Measurements from ENCODE around the gene XYLT1. TPM values are rescaled to one million over a fixed set of nuclear protein-coding genes. Genes with fewer than 3 reads are reported as not detected.
A peak's percentile ranks its signal among the peaks of the same experiment; 100 is the strongest.
"Not testable (repeated sequence)": the region's sequence is repeated elsewhere in the genome, so short reads cannot be mapped to it uniquely, and the experiment has no call there.

Gene XYLT1
- polyA plus RNA-seq, 1 donor, result 9.9 TPM

- Histone ChIP-seq H3K9me3 (ENCODE audit: control insufficient read depth, low read depth, low read length) (no peaks in the 10 kb centered on the region), H3K27ac (ENCODE audit: low read length) (no peak overlapping the region), H3K4me3 (ENCODE audit: low read length) (no peak overlapping the region), H3K4me1 (ENCODE audit: control insufficient read depth, insufficient read depth, low read length) (no peaks in the 10 kb centered on the region), H3K27me3 (ENCODE audit: control insufficient read depth, insufficient read depth, low read length) (no peaks in the 10 kb centered on the region), H3K36me3 (ENCODE audit: control insufficient read depth, insufficient read depth, low read length) (peaks cover 3% of the 10 kb centered on the region)
- peak in 1 of 2 donors; percentile 40 for DNase-seq
- WGBS (ENCODE audit: insufficient coverage, low lambda C conversion rate), result no CpG with 5 or more reads among the region's 14 CpGs
Measured at GRCh38 chr16:17416461-17417311, 54.1 kb downstream of the XYLT1 start.

GRCh38 chr16:17414916-17415315, 55.8 kb downstream of the XYLT1 start:
- Histone ChIP-seq H3K36me3 (ENCODE audit: control insufficient read depth, insufficient read depth, low read length) (peaks cover 3% of the 10 kb centered on the region), H3K27me3 (ENCODE audit: control insufficient read depth, insufficient read depth, low read length) (no peaks in the 10 kb centered on the region), H3K4me3 (ENCODE audit: low read length) (no peak overlapping the region), H3K9me3 (ENCODE audit: control insufficient read depth, low read depth, low read length) (no peaks in the 10 kb centered on the region), H3K4me1 (ENCODE audit: control insufficient read depth, insufficient read depth, low read length) (no peaks in the 10 kb centered on the region), H3K27ac (ENCODE audit: low read length) (no peak overlapping the region)
- WGBS (ENCODE audit: insufficient coverage, low lambda C conversion rate), result no CpG with 5 or more reads among the region's 8 CpGs
- no peak for DNase-seq

DNA sequence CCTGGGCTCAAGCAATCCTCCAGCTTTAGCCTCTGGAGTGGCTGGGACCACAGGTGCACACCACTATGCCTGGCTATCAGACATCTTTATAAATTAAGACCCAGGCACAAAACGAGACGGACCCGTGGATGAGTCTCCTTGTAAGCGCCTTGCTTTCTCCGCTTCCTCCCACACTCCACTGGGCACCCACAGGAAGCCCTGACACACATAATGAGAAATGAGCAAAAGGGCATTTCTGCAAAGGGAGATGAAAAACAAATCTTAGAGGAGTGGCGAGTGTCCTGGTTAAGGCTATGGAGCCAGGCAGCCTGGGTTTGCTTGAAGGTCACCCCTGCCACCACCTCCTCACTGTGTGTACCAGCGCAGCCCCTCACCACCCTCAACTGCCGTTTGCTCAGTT, 56.3 kb downstream of the XYLT1 start:
- Histone ChIP-seq H3K27ac (ENCODE audit: low read length) (no peak overlapping the region), H3K27me3 (ENCODE audit: control insufficient read depth, insufficient read depth, low read length) (no peaks in the 10 kb centered on the region), H3K4me3 (ENCODE audit: low read length) (no peak overlapping the region), H3K4me1 (ENCODE audit: control insufficient read depth, insufficient read depth, low read length) (no peaks in the 10 kb centered on the region), H3K9me3 (ENCODE audit: control insufficient read depth, low read depth, low read length) (no peaks in the 10 kb centered on the region), H3K36me3 (ENCODE audit: control insufficient read depth, insufficient read depth, low read length) (peaks cover 3% of the 10 kb centered on the region)
- WGBS (ENCODE audit: insufficient coverage, low lambda C conversion rate), result no CpG with 5 or more reads among the region's 8 CpGs
- no peak for DNase-seq

DNA sequence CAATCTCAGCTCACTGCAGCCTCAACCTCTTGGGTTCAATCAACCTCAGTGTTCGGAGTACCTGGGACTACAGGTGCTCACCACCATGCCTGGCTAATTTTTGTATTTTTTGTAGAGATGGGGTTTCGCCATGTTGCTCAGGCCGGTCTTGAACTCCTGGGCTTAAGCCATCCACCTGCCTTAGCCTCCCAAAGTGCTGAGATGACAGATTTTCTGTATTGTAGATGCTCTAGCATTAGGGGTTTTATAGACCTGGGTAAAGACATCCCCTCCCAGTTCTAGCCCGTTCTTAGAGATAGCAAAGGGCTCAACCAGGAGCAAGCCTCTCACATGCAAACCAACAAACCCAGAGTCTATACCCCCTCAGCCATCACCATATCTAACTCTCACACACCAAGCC, 57.3 kb downstream of the XYLT1 start:
- no peak overlapping the region for H3K4me3 ChIP-seq (ENCODE audit: low read length)
- no CpG with 5 or more reads among the region's 4 CpGs for WGBS (ENCODE audit: insufficient coverage, low lambda C conversion rate)
- no peak for DNase-seq
- no peaks in the 10 kb centered on the region for H3K4me1 ChIP-seq (ENCODE audit: control insufficient read depth, insufficient read depth, low read length)
- peaks cover 3% of the 10 kb centered on the region for H3K36me3 ChIP-seq (ENCODE audit: control insufficient read depth, insufficient read depth, low read length)
- no peak overlapping the region for H3K27ac ChIP-seq (ENCODE audit: low read length)
- no peaks in the 10 kb centered on the region for H3K27me3 ChIP-seq (ENCODE audit: control insufficient read depth, insufficient read depth, low read length)
- no peaks in the 10 kb centered on the region for H3K9me3 ChIP-seq (ENCODE audit: control insufficient read depth, low read depth, low read length)

GRCh38 chr16:17412791-17413190, 58.0 kb downstream of the XYLT1 start:
- H3K27ac ChIP-seq (ENCODE audit: low read length), result no peak overlapping the region
- H3K27me3 ChIP-seq (ENCODE audit: control insufficient read depth, insufficient read depth, low read length), result no peaks in the 10 kb centered on the region
- peaks cover 3% of the 10 kb centered on the region for H3K36me3 ChIP-seq (ENCODE audit: control insufficient read depth, insufficient read depth, low read length)
- no peaks in the 10 kb centered on the region for H3K4me1 ChIP-seq (ENCODE audit: control insufficient read depth, insufficient read depth, low read length)
- no peak overlapping the region for H3K4me3 ChIP-seq (ENCODE audit: low read length)
- H3K9me3 ChIP-seq (ENCODE audit: control insufficient read depth, low read depth, low read length), result no peaks in the 10 kb centered on the region
- no CpG with 5 or more reads among the region's 5 CpGs for WGBS (ENCODE audit: insufficient coverage, low lambda C conversion rate)
- no peak for DNase-seq

- H3K9me3 ChIP-seq (ENCODE audit: control insufficient read depth, low read depth, low read length), result no peaks in the 10 kb centered on the region
- peaks cover 3% of the 10 kb centered on the region for H3K36me3 ChIP-seq (ENCODE audit: control insufficient read depth, insufficient read depth, low read length)
- no peak overlapping the region for H3K27ac ChIP-seq (ENCODE audit: low read length)
- WGBS (ENCODE audit: insufficient coverage, low lambda C conversion rate), result no CpG with 5 or more reads among the region's 7 CpGs
- H3K4me1 ChIP-seq (ENCODE audit: control insufficient read depth, insufficient read depth, low read length), result no peaks in the 10 kb centered on the region
- no peak for DNase-seq
- H3K4me3 ChIP-seq (ENCODE audit: low read length), result no peak overlapping the region
- H3K27me3 ChIP-seq (ENCODE audit: control insufficient read depth, insufficient read depth, low read length), result no peaks in the 10 kb centered on the region
Measured at GRCh38 chr16:17412221-17412620, 58.5 kb downstream of the XYLT1 start.

- H3K9me3 ChIP-seq (ENCODE audit: control insufficient read depth, low read depth, low read length), result no peaks in the 10 kb centered on the region
- no CpG with 5 or more reads among the region's 2 CpGs for WGBS (ENCODE audit: insufficient coverage, low lambda C conversion rate)
Measured at GRCh38 chr16:17411263-17411662, 59.5 kb downstream of the XYLT1 start.

GRCh38 chr16:17410316-17410715, 60.4 kb downstream of the XYLT1 start:
- DNase-seq; H3K9me3 ChIP-seq (ENCODE audit: control insufficient read depth, low read depth, low read length); H3K27me3 ChIP-seq (ENCODE audit: control insufficient read depth, insufficient read depth, low read length); H3K4me3 ChIP-seq (ENCODE audit: low read length); H3K27ac ChIP-seq (ENCODE audit: low read length); H3K36me3 ChIP-seq (ENCODE audit: control insufficient read depth, insufficient read depth, low read length); H3K4me1 ChIP-seq (ENCODE audit: control insufficient read depth, insufficient read depth, low read length): not testable (repeated sequence)
- WGBS (ENCODE audit: insufficient coverage, low lambda C conversion rate), result no CpG with 5 or more reads among the region's 6 CpGs

More at GRCh38 chr16:17411263-17411662, 59.5 kb downstream of the XYLT1 start:
- DNase-seq, result no peak
- Histone ChIP-seq H3K4me3 (ENCODE audit: low read length) (no peak overlapping the region), H3K27me3 (ENCODE audit: control insufficient read depth, insufficient read depth, low read length) (no peaks in the 10 kb centered on the region), H3K27ac (ENCODE audit: low read length) (no peak overlapping the region), H3K36me3 (ENCODE audit: control insufficient read depth, insufficient read depth, low read length) (peaks cover 3% of the 10 kb centered on the region), H3K4me1 (ENCODE audit: control insufficient read depth, insufficient read depth, low read length) (no peaks in the 10 kb centered on the region)

DNA sequence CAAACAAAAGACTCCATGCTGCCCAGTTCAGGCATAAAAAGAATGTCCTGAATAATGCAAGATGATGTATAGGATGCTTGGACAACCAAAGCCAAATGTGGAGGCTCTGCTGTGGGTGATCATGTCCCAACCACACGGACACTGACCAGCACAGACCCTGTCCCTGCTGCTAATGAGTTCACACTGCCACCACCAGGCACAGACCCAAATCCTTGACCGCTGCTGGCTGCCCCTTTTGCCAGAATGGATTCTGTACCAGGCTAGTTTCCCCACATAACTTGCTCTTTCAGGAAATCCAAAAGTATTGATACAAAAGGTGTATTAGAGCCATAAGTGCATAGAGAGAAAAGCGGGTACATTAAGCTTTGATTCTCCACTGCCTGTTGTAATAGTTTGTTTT, 60.9 kb downstream of the XYLT1 start:
- no peaks in the 10 kb centered on the region for H3K27me3 ChIP-seq (ENCODE audit: control insufficient read depth, insufficient read depth, low read length)
- H3K4me3 ChIP-seq (ENCODE audit: low read length), result no peak overlapping the region
- no peak overlapping the region for H3K27ac ChIP-seq (ENCODE audit: low read length)
- no peaks in the 10 kb centered on the region for H3K9me3 ChIP-seq (ENCODE audit: control insufficient read depth, low read depth, low read length)
- peaks cover 3% of the 10 kb centered on the region for H3K36me3 ChIP-seq (ENCODE audit: control insufficient read depth, insufficient read depth, low read length)
- WGBS (ENCODE audit: insufficient coverage, low lambda C conversion rate), result no CpG with 5 or more reads among the region's 3 CpGs
- no peaks in the 10 kb centered on the region for H3K4me1 ChIP-seq (ENCODE audit: control insufficient read depth, insufficient read depth, low read length)
- DNase-seq, result no peak

- Histone ChIP-seq H3K4me1 (ENCODE audit: control insufficient read depth, insufficient read depth, low read length) (no peaks in the 10 kb centered on the region), H3K27me3 (ENCODE audit: control insufficient read depth, insufficient read depth, low read length) (no peaks in the 10 kb centered on the region), H3K36me3 (ENCODE audit: control insufficient read depth, insufficient read depth, low read length) (peaks cover 3% of the 10 kb centered on the region), H3K4me3 (ENCODE audit: low read length) (no peak overlapping the region), H3K27ac (ENCODE audit: low read length) (no peak overlapping the region), H3K9me3 (ENCODE audit: control insufficient read depth, low read depth, low read length) (no peaks in the 10 kb centered on the region)
- WGBS (ENCODE audit: insufficient coverage, low lambda C conversion rate), result 86% methylated on average over 2 of the region's 7 CpGs
- no peak for DNase-seq
Measured at GRCh38 chr16:17408955-17409441, 61.8 kb downstream of the XYLT1 start.

- Histone ChIP-seq H3K36me3 (ENCODE audit: control insufficient read depth, insufficient read depth, low read length) (peaks cover 3% of the 10 kb centered on the region), H3K4me1 (ENCODE audit: control insufficient read depth, insufficient read depth, low read length) (no peaks in the 10 kb centered on the region), H3K9me3 (ENCODE audit: control insufficient read depth, low read depth, low read length) (no peaks in the 10 kb centered on the region), H3K27me3 (ENCODE audit: control insufficient read depth, insufficient read depth, low read length) (no peaks in the 10 kb centered on the region), H3K4me3 (ENCODE audit: low read length) (no peak overlapping the region), H3K27ac (ENCODE audit: low read length) (no peak overlapping the region)
- DNase-seq, result no peak
- WGBS (ENCODE audit: insufficient coverage, low lambda C conversion rate), result no CpG with 5 or more reads among the region's 5 CpGs
Measured at GRCh38 chr16:17408296-17408695, 62.5 kb downstream of the XYLT1 start.
